Activated CD8-positive, alpha-beta memory T cell treated with anti-CD3 and anti-CD28 coated beads, Interleukin-2, amount 50 U/mL, for 4 hours (primary cell): ENCODE measurements around the gene DNLZ.

Experiments used
- DNase-seq: peaks from one replicate; pipeline ENCODE4 v3.0.0-alpha.2; 2020

DNLZ gene

DNA sequence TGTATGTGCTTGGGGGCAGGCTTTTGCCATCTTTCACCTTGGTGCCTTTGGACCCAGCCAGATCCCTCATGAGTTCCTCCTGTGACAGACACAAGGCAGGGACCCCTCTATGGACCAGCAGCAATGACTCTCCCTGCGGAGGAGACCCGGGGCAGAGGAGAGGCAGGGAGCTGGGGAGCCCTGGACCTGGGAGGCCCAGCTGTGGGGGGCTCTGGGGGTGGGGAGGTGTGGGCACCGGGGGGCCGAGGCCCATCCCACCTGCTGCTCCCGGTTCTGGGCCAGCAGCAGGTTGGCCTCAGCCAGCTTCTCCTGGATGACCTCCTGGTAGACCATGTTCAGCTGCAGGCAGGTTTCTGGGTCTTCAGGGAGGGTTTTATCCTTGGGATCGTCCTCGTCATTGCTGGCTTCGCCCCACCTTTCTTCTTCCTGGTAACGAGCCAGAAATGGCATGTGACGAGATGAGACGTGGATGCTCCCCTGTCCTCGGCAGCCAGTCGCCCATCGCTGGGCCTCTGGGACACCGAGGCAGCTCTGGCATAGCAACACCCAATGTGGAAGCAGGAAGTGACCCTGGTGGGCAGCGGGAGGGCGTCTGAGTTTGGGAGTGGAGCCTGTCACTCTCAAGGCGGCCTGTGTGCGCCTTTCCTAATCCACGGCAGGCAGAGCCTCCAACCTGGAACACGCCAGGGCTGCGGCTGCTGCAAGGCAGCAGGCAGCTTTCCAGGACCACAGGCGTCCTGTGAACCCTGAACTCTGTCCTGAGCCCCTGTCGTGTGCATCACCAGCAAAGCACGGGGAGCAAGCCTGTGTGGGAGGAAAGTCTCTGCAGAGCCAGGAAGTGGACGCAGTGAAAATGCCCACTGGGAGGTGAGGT is 32.0 kb upstream of the DNLZ start:
- no peak for DNase-seq

DNA sequence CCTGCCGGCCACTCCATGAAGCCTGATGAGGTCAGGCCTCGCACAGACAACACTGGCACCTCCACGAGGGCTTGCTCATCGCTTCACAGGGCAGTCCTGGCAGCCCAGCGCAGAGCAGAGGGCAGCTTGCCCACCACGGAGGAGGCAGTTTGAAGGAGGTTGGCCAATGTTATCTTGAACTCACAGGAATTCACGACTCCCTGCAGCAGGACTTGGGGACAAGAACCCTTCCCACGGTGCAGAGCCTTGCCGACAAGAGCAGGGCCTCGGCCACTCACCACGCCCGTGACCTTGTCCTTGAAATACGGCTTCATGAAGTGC is 31.4 kb upstream of the DNLZ start:
- no peak for DNase-seq

DNA sequence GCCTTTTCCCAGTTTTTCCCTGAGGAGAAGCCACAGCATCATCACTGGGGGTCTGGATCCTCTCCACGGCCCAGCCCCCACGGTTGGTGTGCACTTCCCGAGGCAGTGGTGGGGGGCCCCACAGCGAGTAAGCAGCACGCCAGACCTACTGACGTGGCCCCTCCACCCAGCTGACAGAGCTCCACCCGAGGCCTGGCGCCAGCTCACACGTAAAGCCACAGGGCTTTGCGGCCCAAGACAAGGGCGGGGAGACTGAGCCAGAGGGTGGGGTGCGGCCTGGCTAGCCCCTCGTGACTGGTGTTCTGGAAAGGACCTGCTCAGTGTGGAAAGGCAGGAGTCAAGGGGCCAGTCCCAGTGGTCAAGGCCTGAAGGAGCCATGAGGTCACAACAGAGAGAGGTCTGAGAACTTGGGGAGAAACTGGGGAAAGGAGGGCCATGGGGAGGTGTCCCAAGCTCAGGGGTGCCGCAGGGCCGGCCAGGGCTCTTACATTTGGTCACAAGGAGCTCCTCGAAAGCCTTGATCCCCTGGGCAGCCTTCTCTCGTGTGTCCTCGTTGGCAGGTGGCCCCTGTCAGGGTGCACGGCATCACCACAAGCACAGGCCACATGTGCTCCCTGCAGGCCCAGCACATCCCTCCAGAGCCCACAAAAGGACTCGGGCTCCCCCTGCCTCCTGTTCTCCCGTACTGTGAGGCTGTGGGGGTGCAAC is 30.9 kb upstream of the DNLZ start:
- DNase-seq, result no peak

DNA sequence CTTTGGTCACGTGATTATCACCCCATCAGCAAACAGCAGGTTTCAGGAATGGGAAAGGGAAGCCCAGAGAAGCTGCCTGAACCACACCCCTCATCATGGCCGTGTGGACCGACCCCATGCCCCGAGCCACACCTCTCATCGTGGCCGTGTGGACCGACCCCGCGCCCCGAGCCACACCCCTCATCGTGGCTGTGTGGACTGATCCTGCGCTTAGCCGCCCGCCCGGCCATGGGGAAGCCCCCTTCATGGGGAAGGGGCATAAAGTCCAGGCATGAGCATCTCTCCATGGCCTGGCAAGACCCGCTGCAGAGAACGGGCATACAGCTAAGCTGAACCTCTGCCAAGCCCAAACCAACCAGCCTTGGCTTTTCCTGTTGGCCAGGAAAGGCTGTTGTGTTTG is 30.0 kb upstream of the DNLZ start:
- no peak for DNase-seq

DNA sequence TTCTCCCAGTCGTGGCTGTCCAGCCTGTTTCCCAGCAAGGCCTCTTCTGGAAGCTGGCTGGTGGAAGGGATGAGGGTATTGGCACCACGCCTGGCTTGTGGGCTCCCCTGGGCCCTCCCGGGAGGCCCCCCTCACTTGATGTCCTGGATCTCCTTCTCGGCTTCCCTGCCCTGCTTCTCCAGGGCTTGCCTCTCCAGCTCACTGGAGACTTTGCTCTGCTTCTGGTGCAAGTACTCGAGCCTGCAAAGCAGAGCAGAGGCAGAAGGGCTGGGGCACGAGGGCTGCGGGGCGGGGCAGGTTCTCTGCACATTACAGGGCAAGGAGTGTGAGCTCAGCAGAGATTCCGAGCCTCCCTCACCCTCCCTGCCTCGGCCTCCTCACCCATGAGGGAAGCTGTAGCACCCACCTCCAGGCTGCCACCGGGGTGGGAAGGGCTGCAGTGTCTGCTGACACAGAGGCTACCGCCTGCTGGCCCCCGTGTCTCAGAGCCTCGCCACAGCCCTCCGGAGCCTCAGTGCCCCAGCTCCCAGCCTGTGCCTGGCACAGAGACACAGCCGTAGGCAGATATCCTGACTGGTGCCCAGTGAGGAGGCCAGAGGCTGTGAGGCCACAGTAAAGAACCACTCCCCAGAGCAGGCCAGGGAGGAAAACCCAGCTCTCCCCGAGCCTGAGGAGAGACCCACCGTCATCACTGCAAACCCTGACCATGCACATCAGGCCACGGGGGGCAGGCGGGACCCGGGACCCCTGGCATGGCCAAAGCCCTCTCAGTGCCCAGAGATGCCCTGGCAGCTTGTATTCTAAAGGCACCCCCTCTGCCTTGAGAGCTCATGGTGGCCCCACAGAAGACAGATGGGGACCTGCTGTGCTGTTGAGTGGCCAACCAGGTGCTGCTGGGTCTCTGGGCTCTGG is 29.2 kb upstream of the DNLZ start:
- no peak for DNase-seq

DNA sequence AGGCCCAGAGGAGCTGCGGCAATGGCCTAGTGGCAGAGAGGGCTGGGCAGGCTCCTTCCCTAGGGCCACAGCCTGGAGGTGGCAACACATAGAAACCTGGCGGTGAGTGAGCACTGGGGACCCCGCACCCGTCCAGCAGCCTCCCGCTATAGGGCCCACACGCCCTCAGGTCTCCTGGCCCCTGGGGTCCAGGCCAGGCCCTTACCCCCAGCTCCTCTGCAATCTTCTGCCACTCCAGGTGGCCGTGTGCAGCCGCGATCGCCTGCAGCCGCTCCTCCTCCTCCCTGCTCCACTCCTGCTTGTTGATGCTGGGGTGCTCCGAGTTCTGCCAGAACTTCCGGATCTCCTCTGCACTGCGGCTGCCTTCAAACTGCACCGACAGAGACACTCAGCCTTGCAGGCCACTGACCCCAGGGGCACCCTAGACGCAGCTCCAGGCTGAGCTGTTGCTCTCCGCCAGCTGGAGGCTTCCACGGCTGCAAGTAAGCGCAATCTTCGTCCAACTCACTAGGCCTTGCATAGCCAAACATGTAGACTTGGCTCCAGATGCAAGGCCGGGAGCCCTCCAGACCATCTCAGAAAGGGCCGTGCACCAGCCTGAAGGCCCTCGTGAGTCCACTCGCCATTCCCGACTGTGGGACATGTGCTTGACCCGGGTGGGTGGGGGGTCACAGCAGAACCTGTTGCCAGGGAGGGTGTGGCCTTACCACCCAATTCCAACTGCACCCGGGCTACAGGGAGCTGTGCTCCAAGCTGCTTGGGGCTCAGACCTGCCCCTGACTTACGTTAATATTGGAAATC is 28.4 kb upstream of the DNLZ start:
- DNase-seq, result no peak

- DNase-seq, result no peak
These were observed 25.9 kb upstream of the DNLZ start for GRCh38 chr9:136389396-136389795.

GRCh38 chr9:136387217-136387616 is 23.7 kb upstream of the DNLZ start:
- no peak for DNase-seq

DNA sequence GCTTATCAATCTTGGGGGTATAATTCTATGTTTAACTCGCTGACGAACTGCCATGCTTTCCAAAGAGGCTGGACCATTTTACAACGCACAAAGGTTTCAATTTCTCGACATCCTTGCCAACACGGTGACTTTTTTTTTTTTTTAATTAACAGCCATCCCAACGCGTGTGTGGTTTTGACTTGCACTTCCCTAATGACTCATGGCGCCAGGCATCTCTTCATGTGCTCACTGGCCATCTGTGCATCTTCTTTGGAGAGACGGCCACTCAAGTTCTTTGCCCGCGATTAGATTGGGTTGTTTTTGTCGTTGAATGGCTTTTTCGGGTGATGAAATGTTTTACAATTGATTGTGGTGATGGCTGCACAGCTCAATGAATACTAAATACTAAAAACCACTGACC is 22.5 kb upstream of the DNLZ start:
- DNase-seq, result no peak

GRCh38 chr9:136385015-136385414 is 21.5 kb upstream of the DNLZ start:
- no peak for DNase-seq

DNA sequence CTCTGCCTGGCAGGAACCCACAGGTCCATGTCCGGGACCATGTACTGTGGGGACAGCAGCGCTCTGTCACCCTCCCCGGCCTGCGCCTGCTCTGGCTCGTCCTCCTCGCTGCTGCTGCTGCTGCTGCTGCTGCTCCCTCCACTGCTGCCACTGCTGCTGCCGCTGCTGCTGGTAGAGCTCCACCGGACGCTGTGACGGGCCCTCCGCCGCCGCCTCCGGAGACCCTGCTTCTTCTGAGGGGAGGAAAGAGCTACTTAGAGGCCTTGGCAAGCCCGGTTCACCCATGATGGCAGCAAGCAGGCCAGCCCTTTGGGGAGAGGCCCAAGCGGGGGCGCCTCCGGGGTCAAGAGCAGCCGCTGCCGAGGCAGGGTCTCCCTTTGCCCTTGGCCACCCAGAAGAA is 19.9 kb upstream of the DNLZ start:
- DNase-seq, result no peak

- no peak for DNase-seq
These were observed 18.5 kb upstream of the DNLZ start for GRCh38 chr9:136381966-136382513.

GRCh38 chr9:136381311-136381710 is 17.8 kb upstream of the DNLZ start:
- DNase-seq, result no peak

GRCh38 chr9:136380381-136380780 is 16.8 kb upstream of the DNLZ start:
- DNase-seq, result no peak

- DNase-seq, result no peak
These were observed 16.3 kb upstream of the DNLZ start for GRCh38 chr9:136379891-136380290.

GRCh38 chr9:136379401-136379800 is 15.9 kb upstream of the DNLZ start:
- DNase-seq, result no peak

DNA sequence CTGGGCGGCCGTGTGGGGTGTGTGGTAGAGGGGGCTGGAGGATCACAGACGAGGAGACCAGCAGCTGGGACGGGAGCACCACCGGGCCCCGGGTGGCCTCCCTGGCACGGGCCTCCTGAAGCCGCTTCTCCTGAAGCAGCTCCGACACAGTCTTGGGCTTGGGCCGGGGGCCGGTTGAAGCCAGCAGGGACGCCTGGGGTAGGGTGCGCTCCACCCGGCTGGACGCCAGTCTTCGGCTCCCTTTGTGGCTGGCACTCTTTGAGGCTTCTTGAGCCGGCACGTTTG is 15.4 kb upstream of the DNLZ start:
- no peak for DNase-seq

DNA sequence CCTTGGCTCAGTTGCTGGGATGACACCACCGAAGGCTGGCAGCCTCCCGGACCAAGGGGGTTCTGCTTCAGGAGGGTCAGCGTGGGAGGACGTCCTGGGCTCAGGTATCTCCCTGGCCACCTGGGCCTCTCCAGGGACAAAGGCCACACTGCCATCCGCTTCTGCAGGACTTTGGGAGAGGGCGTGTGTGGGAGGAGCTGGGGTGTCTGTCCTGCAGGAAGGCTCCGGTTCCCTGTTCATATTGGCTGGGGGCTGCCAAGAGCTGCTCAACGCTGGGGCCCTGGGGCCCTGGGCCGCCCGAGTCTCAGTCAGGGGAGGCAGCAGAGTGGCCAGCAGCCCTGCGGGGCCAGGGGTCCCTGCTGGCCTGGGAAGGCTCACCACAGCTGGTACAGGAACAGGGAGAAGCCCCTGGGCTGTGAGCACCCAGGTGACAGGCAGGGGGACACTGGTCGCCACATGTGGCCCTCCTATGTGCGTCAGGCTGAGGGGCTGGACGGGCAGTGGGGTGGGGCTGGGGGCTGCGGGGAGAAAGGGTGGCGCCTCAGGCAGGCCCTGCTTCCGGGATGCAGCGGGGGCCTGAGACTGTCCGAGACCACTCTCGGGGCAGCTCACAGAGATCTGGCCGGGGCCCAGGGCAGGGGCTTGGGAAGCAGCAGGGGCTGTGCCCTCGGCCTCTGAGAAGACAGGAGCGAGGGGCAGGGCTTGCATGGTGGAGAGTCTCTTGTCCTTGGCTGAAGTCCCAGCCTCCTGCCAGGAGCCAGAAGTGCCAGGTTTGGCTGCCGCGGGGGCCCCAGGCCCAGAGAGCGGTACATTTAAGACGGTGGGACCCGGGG is 14.8 kb upstream of the DNLZ start:
- DNase-seq, result no peak

DNA sequence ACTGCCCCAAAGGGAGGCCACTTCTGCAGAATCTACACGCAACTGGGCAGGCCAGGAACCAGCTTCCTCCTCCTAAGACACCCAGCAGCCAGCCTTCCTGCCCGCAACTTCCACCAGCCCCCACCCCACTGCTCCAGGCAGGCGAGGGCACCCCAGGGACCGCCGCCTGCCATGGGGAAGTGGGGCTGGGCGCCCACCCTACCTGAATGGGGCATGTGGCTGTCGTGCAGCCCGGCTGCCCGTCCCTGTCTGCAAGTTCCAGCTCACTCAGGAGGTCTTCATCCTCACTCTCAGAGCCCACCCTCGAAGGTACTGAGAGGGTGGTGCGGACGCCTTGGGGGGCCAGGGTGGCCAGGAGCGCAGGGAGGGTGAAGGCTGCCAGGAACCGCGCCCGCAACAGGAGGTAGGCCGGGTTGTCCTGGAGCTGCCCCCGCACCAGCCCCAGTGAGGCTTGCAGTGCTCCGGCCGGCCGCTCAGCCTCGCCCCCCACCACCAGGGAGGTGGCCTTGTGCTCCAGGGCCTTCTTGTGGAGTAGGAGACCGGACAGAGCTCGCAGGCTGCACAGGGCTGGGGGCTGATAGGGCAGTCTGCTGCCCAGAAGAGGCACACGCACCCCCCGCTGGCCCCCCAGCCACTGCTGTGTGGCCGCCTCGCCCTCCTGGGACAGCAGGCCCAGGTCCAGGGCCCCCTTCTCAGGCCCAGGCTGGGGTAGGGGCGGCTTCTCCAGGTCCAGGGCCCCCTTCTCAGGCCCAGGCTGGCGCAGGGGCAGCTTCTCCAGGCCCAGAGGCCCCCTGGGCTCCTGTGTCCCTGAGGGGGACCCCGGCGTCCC is 14.0 kb upstream of the DNLZ start:
- DNase-seq, result no peak

DNA sequence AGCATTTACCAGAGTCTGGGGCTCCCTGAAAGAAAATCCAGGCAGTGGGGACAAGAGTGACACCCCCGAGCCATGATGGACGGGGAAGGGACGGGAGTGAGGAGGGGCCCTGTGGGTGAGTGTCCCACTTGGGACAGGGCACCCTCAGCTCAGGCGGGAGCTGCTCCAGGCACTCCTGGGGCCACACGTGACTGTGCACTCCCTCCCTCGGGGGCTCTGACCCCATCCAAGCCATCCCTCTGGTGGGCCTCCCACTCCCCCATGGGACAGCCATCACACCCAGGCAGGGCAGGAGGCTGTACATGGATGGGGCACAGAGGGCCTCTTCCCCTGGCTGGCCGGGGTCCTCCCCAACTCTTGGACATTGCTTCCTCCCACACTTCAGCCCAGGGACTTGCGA is 12.9 kb upstream of the DNLZ start:
- no peak for DNase-seq

GRCh38 chr9:136375096-136375495 is 11.6 kb upstream of the DNLZ start:
- DNase-seq, result no peak
